ENCODE results near the gene SYNJ2. TPM values are rescaled to one million over a fixed set of nuclear protein-coding genes. Genes with fewer than 3 reads are reported as not detected.
"Not testable (repeated sequence)": the region's sequence is repeated elsewhere in the genome, so short reads cannot be mapped to it uniquely, and the experiment has no call there.

SYNJ2 gene
- total RNA-seq, 2 experiments from 2014 or later, result 26.2 to 32.1 TPM

- H3K4me1 Mint-ChIP-seq; H3K9me3 Mint-ChIP-seq; POLR2A ChIA-PET; H3K4me3 Mint-ChIP-seq; DNase-seq; H3K36me3 Mint-ChIP-seq; H3K27ac Mint-ChIP-seq; ATAC-seq (ENCODE audit: low read depth): not testable (repeated sequence)
- peaks cover 15% of the 10 kb centered on the region for H3K27me3 Mint-ChIP-seq
Observed at GRCh38 chr6:157950899-157951298, 30.8 kb upstream of the SYNJ2 start.

- Mint-ChIP-seq H3K4me1 (peaks cover 4% of the 10 kb centered on the region), H3K27me3 (peaks cover 15% of the 10 kb centered on the region), H3K27ac (no peak overlapping the region), H3K4me3 (no peak overlapping the region), H3K9me3 (peaks cover 7% of the 10 kb centered on the region), H3K36me3 (peaks cover 7% of the 10 kb centered on the region)
- DNase-seq (no peak), ATAC-seq (ENCODE audit: low read depth) (no peak)
- POLR2A ChIA-PET, result interaction anchor here (0.9 kb wide), 1 partner anchor 74 kb away, joined by 4 read pairs; no protein-coding TSS in a partner anchor
Observed at GRCh38 chr6:157951828-157952227, 29.8 kb upstream of the SYNJ2 start.

DNA sequence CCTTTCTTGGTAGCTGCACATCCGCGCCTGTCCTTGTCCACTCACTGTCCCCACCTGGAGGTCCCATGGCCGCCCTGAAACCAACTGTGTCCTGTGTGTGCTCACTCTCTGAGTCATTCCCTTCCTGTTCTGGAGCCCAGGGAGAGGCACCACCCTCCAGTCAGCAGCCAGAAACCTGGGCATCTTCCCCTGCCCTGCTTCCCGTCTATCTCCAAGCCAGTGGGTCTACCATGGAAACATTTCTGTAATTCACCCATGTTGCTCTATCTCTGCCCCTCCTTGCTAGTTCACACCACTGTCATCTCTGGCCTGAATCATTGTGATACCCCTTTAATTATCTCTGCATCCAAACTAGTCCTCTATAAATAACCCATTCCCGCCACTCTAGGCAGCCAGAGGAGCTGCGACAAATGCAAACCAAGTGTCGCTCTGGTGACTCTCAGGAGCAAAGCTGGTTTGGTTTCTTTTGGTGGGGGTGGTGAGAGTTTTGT is 28.8 kb upstream of the SYNJ2 start:
- no peak overlapping the region for H3K27ac Mint-ChIP-seq
- no peak for ATAC-seq (ENCODE audit: low read depth)

DNA sequence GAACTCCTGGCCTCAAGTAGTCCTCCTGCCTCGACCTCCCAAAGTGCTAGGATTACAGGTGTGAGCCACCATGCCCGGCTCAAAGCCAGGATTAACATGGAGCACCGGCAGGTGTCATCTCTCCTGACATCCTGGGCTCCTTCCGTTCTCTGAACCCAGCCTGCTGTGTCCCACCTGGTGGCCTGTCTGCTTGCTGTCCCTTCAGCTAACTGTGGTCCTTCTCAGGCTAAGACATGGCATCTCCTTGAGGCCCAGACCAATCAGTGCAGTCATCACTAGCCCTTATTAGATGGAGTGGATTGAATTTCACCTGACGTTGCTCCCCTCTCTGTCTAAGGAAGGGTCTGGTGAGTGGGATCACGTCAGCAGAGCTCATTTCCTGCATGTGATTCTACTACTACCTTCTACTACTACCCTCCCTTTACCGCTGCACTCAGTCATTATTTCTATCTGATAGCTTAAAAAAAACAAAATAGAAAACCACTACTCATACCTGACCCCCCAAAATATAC is 28.0 kb upstream of the SYNJ2 start:
- DNase-seq (no peak), ATAC-seq (ENCODE audit: low read depth) (no peak)
- peaks cover 14% of the 10 kb centered on the region for H3K27me3 Mint-ChIP-seq
- POLR2A ChIA-PET, result no interaction called here
- H3K9me3 Mint-ChIP-seq, result peaks cover 10% of the 10 kb centered on the region
- peaks cover 11% of the 10 kb centered on the region for H3K36me3 Mint-ChIP-seq
- H3K27ac Mint-ChIP-seq, result no peak overlapping the region
- H3K4me1 Mint-ChIP-seq, result peaks cover 3% of the 10 kb centered on the region
- no peak overlapping the region for H3K4me3 Mint-ChIP-seq

More for the DNA sequence above, 28.8 kb upstream of the SYNJ2 start:
- POLR2A ChIA-PET, result no interaction called here
- H3K27me3 Mint-ChIP-seq, result peaks cover 15% of the 10 kb centered on the region
- H3K36me3 Mint-ChIP-seq, result peaks cover 9% of the 10 kb centered on the region
- peaks cover 9% of the 10 kb centered on the region for H3K9me3 Mint-ChIP-seq
- peaks cover 3% of the 10 kb centered on the region for H3K4me1 Mint-ChIP-seq
- no peak for DNase-seq
- H3K4me3 Mint-ChIP-seq, result no peak overlapping the region

DNA sequence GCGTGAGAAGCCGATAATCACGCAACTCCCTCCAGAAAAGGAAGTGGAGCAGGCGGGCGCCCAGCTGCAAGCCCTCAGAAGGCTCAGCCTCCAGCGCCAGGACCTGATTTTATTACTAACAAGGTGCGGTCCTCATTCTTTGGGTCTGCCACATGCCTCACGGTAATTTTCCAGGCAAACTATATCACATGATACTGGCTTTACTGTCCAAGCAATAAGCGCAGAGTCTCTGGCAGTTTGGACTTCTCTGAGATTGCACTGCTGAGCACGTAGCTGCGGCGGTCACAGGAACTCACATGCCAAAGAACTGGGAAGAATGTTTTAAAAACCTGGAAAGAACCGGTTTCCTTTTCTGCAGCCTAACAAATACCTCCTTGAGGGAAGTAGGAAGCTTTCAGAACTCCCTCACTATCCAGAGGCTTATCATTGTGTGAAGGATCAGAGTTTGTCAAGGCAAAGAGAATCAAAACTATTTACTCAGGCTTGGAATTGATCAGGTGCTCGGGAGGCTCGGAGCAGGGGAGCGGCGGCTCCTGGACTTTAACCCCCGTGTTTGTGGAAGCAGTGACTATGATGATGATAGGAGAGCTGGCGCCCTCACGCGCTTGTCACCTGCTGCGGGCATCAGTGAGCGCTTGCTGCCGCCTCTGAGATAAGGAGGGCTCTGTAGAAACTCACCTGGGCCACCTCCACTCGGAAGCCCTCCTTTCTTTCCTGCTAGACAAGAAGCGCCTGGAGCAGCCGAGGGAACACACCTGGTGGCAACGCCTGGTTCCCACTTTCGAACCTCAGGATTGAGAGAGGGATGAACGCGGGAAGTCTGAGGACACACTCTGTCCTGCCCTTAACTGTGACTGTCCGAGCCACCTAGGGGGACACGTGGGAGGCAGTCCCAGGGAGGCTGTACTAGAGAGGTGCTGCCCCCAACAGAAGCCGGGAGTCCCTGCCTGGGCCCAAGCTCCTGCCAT is 27.2 kb upstream of the SYNJ2 start:
- H3K4me1 Mint-ChIP-seq, result peaks cover 3% of the 10 kb centered on the region
- DNase-seq, result no peak
- POLR2A ChIA-PET, result no interaction called here
- H3K4me3 Mint-ChIP-seq, result no peak overlapping the region
- H3K27me3 Mint-ChIP-seq, result peaks cover 11% of the 10 kb centered on the region
- no peak for ATAC-seq (ENCODE audit: low read depth)
- peaks cover 12% of the 10 kb centered on the region for H3K9me3 Mint-ChIP-seq
- H3K36me3 Mint-ChIP-seq, result peaks cover 14% of the 10 kb centered on the region
- H3K27ac Mint-ChIP-seq, result no peak overlapping the region

DNA sequence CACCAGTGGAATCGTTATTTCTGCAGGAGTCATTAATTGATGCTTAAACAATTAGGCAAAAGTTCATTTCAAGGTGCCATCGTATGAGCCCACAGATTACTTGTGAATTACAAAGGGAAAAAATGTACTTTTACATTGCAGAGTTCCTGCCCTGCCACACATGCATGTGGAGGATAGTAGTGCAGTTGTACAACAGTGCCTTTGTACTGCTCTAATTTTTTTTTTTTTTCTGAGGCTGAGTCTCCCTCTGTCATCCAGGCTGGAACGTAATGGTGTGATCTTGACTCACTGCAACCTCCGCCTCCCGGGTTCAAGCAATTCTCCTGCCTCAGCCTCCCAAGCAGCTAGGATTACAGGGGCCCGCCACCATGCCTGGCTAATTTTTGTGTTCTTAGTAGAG is 26.0 kb upstream of the SYNJ2 start:
- DNase-seq (no peak), ATAC-seq (ENCODE audit: low read depth) (no peak)
- H3K27ac Mint-ChIP-seq, result no peak overlapping the region
- H3K36me3 Mint-ChIP-seq, result peaks cover 21% of the 10 kb centered on the region
- POLR2A ChIA-PET, result interaction anchor here (0.7 kb wide), 1 partner anchor 14 kb away, joined by 3 read pairs; no protein-coding TSS in a partner anchor
- H3K9me3 Mint-ChIP-seq, result peaks cover 15% of the 10 kb centered on the region
- H3K27me3 Mint-ChIP-seq, result peaks cover 5% of the 10 kb centered on the region
- H3K4me1 Mint-ChIP-seq, result peaks cover 5% of the 10 kb centered on the region
- no peak overlapping the region for H3K4me3 Mint-ChIP-seq

- Mint-ChIP-seq H3K4me3 (no peak overlapping the region), H3K36me3 (peaks cover 24% of the 10 kb centered on the region), H3K27me3 (peaks cover 5% of the 10 kb centered on the region), H3K4me1 (peaks cover 6% of the 10 kb centered on the region), H3K27ac (no peak overlapping the region), H3K9me3 (peaks cover 16% of the 10 kb centered on the region)
- POLR2A ChIA-PET, result interaction anchor here (0.7 kb wide), 1 partner anchor 14 kb away, joined by 3 read pairs; no protein-coding TSS in a partner anchor
- no peak for DNase-seq
- no peak for ATAC-seq (ENCODE audit: low read depth)
Observed at GRCh38 chr6:157956171-157956730, 25.4 kb upstream of the SYNJ2 start.

GRCh38 chr6:157959451-157960227 is 22.0 kb upstream of the SYNJ2 start:
- peaks cover 30% of the 10 kb centered on the region for H3K36me3 Mint-ChIP-seq

GRCh38 chr6:157961153-157961831 is 20.4 kb upstream of the SYNJ2 start:
- peaks cover 25% of the 10 kb centered on the region for H3K4me1 Mint-ChIP-seq
- peak overlapping the region; percentile 69 for H3K27ac Mint-ChIP-seq
- H3K27me3 Mint-ChIP-seq, result no peaks in the 10 kb centered on the region
- ATAC-seq (ENCODE audit: low read depth), result no peak
- H3K36me3 Mint-ChIP-seq, result peaks cover 35% of the 10 kb centered on the region
- POLR2A ChIA-PET, result interaction anchor here (3.6 kb wide), 1 partner anchor 20 kb away, joined by 17 read pairs; the partner anchor contains the start of gene SYNJ2
- peaks cover 17% of the 10 kb centered on the region for H3K9me3 Mint-ChIP-seq
- DNase-seq, result no peak
- no peak overlapping the region for H3K4me3 Mint-ChIP-seq

More at GRCh38 chr6:157959451-157960227, 22.0 kb upstream of the SYNJ2 start:
- no peaks in the 10 kb centered on the region for H3K27me3 Mint-ChIP-seq
- H3K27ac Mint-ChIP-seq, result peak overlapping the region; percentile 31
- ATAC-seq (ENCODE audit: low read depth) (no peak), DNase-seq (no peak)
- POLR2A ChIA-PET, result no interaction called here
- no peak overlapping the region for H3K4me3 Mint-ChIP-seq
- H3K4me1 Mint-ChIP-seq, result peaks cover 25% of the 10 kb centered on the region
- peaks cover 17% of the 10 kb centered on the region for H3K9me3 Mint-ChIP-seq

DNA sequence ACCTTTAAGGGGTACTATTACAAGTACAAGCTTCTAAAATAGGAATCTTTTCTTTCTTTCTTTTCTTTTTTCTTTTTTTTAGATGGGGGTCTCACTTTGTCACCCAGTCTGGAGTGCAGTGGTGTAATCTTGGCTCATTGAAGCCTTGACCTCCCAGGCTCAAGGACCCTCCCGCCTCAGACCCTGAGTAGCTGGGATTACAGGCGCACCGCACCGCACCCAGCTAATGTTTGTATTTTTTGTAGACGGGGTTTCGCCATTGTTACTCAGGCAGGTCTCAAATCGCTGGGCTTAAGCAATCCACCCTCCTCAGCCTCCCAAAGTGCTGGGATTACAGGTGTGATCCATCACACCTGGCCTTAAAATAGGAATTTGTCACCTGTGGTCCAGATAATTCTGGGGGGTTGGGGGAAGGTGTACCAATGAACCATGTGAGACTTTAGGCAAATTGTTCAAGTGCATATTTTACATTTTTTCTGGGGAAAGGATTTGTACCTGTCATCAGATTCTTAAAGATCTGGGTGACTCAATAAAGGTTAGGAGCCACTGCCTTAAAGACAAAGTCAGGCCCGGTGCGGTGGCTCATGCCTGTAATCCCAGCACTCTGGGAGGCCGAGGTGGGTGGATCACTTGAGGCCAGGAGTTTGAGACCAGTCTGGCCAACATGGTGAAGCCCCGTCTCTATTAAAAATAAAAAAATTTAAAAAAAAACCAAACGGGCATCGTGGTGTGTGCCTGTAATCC is 19.7 kb upstream of the SYNJ2 start:
- peaks cover 35% of the 10 kb centered on the region for H3K36me3 Mint-ChIP-seq
- peak overlapping the region; percentile 94 for H3K27ac Mint-ChIP-seq
- H3K4me1 Mint-ChIP-seq, result peaks cover 26% of the 10 kb centered on the region
- H3K27me3 Mint-ChIP-seq, result no peaks in the 10 kb centered on the region
- POLR2A ChIA-PET, result interaction anchor here (1.5 to 3.6 kb wide), 2 partner anchors 19 to 110 kb away, joined by 4 to 17 read pairs; partner anchors contain the start of gene SYNJ2
- H3K9me3 Mint-ChIP-seq, result peaks cover 15% of the 10 kb centered on the region
- DNase-seq (no peak), ATAC-seq (ENCODE audit: low read depth) (no peak)
- peak overlapping the region; percentile 82 for H3K4me3 Mint-ChIP-seq

GRCh38 chr6:157962601-157963302 is 18.9 kb upstream of the SYNJ2 start:
- POLR2A ChIA-PET, result interaction anchor here (0.6 to 3.6 kb wide), 4 partner anchors 18 to 183 kb away, joined by 3 to 17 read pairs (median 4); partner anchors contain the start of gene SYNJ2
- Mint-ChIP-seq H3K36me3 (peaks cover 35% of the 10 kb centered on the region), H3K4me1 (peaks cover 27% of the 10 kb centered on the region), H3K4me3 (peak overlapping the region; percentile 82), H3K9me3 (peaks cover 15% of the 10 kb centered on the region), H3K27me3 (no peaks in the 10 kb centered on the region), H3K27ac (peak overlapping the region; percentile 94)
- ATAC-seq (ENCODE audit: low read depth) (peak; percentile 70), DNase-seq (peak; percentile 58)

Measured in activated naive CD8-positive, alpha-beta T cell treated with anti-CD3 and anti-CD28 coated beads, Interleukin-2, amount 10 ng/mL, durations not matched to agents 7 days and 5 days (primary cell).